HL-60 (cell line): ENCODE data around the gene ACP3.

Source experiments
- DNase-seq, 2 experiments: peaks; one replicate each; pipeline ENCODE4 v3.0.0-alpha.2; 2010 to 2020; ENCODE audit warnings: low read depth in 1 of 2, low spot score in 1 of 2
- H3K27ac ChIP-seq: fragments of 250-450 bp; sonication (Bioruptor Pico); replicated peaks from 2 replicates; pipeline ENCODE4 v1.5.1; 2020; ENCODE audit warnings: mild to moderate bottlenecking, moderate library complexity
- H3K27me3 ChIP-seq: fragments of 250-450 bp; sonication (Bioruptor Pico); 2 replicates; pipeline ENCODE4 v1.5.1; 2021; ENCODE audit warnings: mild to moderate bottlenecking, moderate library complexity; ENCODE audit not compliant: insufficient read depth, poor library complexity, severe bottlenecking
- H3K4me3 ChIP-seq: replicated peaks from 2 replicates; pipeline ENCODE4 v1.5.1; 2011; ENCODE audit warnings: mild to moderate bottlenecking, control low read depth, low read length; ENCODE audit not compliant: insufficient read depth
- GABPA ChIP-seq: IDR thresholded peaks from 2 replicates; pipeline ENCODE4 v1.6.1; 2012; ENCODE audit warnings: low read depth
- POLR2AphosphoS5 ChIP-seq: IDR thresholded peaks from 2 replicates; pipeline ENCODE4 v1.6.1; 2012; ENCODE audit warnings: low read depth
- SPI1 ChIP-seq: IDR thresholded peaks from 2 replicates; pipeline ENCODE4 v1.6.1; 2012; ENCODE audit warnings: low read depth, mild to moderate bottlenecking, borderline replicate concordance
- TF ChIP-seq, protein P1 (sequence below): IDR thresholded peaks from one replicate; pipeline ENCODE4 v1.5.1; 2011; ENCODE audit warnings: low read length, control low read depth, inconsistent platforms; ENCODE audit not compliant: insufficient read depth
- TF ChIP-seq, protein P2 (sequence below): IDR thresholded peaks from 2 replicates; pipeline ENCODE4 v1.6.1; 2012; ENCODE audit warnings: low read depth; ENCODE audit not compliant: insufficient replicate concordance

The ACP3 gene

DNA sequence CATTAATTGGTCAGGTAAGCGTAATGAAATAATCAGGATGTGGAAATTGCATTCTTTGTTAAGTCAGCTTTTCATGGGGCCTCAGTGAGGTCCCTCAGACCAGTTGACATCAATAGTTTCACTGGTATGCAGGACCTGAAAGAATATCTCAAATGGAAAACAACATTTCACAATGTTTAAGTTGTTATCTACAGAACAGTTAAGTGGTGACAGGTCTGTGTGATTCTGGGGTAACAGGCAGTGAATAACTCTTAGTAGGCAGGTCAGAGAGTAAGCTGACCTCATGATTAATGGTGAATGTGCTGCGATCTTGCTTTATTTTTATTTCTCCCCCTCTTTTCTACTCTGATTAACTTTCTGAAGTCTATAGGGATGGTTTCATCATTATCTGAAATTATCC lies 28.9 kb upstream of the ACP3 start:
- no peak overlapping the region for H3K4me3 ChIP-seq

DNA sequence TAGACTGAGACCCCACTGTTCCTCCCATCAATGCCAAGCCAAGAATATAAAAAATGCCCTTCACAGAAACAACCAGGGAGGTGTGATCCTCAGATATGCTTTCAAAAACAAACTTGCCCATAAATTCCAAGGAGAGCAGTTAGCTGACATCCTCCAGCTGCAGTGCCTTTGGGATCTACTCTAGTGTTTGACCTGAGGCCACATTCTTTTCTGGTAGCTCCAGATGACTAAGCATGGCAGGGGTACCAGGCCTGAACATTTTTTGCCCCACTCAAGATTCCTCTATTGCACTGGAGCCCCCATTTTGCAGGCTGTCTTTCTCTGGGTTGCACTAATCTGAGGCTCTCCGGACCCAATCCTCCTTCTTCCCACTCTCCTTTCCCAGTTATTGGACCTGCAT lies 27.9 kb upstream of the ACP3 start:
- DNase-seq: no peak
- TF ChIP-seq, protein P1, sequence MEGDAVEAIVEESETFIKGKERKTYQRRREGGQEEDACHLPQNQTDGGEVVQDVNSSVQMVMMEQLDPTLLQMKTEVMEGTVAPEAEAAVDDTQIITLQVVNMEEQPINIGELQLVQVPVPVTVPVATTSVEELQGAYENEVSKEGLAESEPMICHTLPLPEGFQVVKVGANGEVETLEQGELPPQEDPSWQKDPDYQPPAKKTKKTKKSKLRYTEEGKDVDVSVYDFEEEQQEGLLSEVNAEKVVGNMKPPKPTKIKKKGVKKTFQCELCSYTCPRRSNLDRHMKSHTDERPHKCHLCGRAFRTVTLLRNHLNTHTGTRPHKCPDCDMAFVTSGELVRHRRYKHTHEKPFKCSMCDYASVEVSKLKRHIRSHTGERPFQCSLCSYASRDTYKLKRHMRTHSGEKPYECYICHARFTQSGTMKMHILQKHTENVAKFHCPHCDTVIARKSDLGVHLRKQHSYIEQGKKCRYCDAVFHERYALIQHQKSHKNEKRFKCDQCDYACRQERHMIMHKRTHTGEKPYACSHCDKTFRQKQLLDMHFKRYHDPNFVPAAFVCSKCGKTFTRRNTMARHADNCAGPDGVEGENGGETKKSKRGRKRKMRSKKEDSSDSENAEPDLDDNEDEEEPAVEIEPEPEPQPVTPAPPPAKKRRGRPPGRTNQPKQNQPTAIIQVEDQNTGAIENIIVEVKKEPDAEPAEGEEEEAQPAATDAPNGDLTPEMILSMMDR: no peak
- no peak overlapping the region for H3K4me3 ChIP-seq
- H3K27ac ChIP-seq: no peak overlapping the region; the same call in 1 of the 2 replicates
- H3K27me3 ChIP-seq: no peaks in the 10 kb centered on the region

More for the DNA sequence above, 28.9 kb upstream of the ACP3 start:
- no peaks in the 10 kb centered on the region for H3K27me3 ChIP-seq
- no peak for DNase-seq
- H3K27ac ChIP-seq: no peak overlapping the region
- TF ChIP-seq GABPA: no peak

DNA sequence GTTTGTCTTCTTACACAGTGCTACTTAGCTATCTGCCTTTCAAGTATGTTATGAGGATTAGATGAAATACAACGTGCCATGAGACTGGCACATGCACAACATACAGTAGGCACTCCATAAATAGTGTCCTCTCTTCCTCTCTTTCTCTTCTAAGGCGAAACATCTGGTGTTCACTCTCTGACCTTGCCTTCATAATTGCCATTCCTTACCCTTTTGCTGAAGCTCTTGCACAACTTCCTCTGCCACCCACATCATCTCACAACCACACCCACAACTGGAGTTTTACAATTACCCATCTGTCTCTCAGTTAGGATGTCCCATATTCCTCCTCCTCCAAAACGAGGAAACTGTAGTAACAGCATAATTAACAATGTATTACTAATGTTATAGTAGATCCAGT lies 26.4 kb upstream of the ACP3 start:
- Histone ChIP-seq H3K27me3 (no peaks in the 10 kb centered on the region), H3K27ac (peak overlapping the region; percentile 68), H3K4me3 (no peak overlapping the region)
- peak; percentile 91 to 92 for DNase-seq
- TF ChIP-seq, protein P1: no peak
- peak; percentile 84 for TF ChIP-seq POLR2AphosphoS5
- TF ChIP-seq, protein P2, sequence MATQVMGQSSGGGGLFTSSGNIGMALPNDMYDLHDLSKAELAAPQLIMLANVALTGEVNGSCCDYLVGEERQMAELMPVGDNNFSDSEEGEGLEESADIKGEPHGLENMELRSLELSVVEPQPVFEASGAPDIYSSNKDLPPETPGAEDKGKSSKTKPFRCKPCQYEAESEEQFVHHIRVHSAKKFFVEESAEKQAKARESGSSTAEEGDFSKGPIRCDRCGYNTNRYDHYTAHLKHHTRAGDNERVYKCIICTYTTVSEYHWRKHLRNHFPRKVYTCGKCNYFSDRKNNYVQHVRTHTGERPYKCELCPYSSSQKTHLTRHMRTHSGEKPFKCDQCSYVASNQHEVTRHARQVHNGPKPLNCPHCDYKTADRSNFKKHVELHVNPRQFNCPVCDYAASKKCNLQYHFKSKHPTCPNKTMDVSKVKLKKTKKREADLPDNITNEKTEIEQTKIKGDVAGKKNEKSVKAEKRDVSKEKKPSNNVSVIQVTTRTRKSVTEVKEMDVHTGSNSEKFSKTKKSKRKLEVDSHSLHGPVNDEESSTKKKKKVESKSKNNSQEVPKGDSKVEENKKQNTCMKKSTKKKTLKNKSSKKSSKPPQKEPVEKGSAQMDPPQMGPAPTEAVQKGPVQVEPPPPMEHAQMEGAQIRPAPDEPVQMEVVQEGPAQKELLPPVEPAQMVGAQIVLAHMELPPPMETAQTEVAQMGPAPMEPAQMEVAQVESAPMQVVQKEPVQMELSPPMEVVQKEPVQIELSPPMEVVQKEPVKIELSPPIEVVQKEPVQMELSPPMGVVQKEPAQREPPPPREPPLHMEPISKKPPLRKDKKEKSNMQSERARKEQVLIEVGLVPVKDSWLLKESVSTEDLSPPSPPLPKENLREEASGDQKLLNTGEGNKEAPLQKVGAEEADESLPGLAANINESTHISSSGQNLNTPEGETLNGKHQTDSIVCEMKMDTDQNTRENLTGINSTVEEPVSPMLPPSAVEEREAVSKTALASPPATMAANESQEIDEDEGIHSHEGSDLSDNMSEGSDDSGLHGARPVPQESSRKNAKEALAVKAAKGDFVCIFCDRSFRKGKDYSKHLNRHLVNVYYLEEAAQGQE: peak; percentile 49
- peak; percentile 43; the same call in 1 of the 2 replicates for TF ChIP-seq GABPA
- TF ChIP-seq SPI1: peak; percentile 69; the same call in 1 of the 2 replicates

DNA sequence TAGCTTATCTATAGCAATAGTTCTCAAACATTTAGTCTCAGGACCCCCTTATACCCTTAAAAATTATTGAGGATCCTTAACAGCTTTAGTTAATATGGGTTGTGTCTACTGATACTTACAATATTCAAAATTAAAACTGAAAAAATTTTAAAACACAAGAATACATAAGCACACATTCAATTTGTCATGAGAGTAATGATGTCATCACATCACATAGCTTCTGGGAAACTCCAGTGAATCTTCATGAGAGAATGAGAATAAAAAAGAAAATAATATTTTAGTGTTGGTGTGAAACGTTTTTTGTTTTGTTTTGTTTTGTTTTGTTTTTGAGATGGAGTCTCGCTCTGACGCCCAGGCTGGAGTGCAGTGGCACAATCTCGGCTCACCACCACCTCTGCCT lies 25.2 kb upstream of the ACP3 start:
- Histone ChIP-seq H3K4me3 (no peak overlapping the region), H3K27me3 (no peaks in the 10 kb centered on the region), H3K27ac (peak overlapping the region; percentile 68)
- no peak for DNase-seq
- TF ChIP-seq, protein P1: no peak
- TF ChIP-seq POLR2AphosphoS5 (no peak), SPI1 (no peak), GABPA (no peak)
- TF ChIP-seq, protein P2: no peak
